Motor neuron (in vitro differentiated cells): ENCODE results near the gene CTTNBP2. TPM values are rescaled to one million over a fixed set of nuclear protein-coding genes. Genes with fewer than 3 reads are reported as not detected.

Experiments
- ATAC-seq, 8 experiments: fragments of 200-7000 bp; cut with Tn5 transposase; replicated peaks in 6 of 8; 2 replicates each; pipeline ENCODE4 v1.8.0; 2021; ENCODE audit warnings: mild to moderate bottlenecking in 8 of 8, moderate library complexity in 8 of 8
- H3K27ac ChIP-seq, 2 donors: fragments of 250-450 bp; sonication (Bioruptor Pico); 2 replicates each; pipeline ENCODE4 v1.9.0; 2021; ENCODE audit warnings: antibody characterized with exemption in 2 of 2, mild to moderate bottlenecking in 2 of 2, moderate library complexity in 1 of 2
- H3K4me1 ChIP-seq, 2 donors: fragments of 250-450 bp; sonication (Bioruptor Pico); replicated peaks in 1 of 2; 2 replicates each; pipeline ENCODE4 v1.6.1; 2021; ENCODE audit warnings: antibody characterized with exemption in 2 of 2, mild to moderate bottlenecking in 2 of 2, moderate library complexity in 1 of 2
- H3K4me3 ChIP-seq, 5 donors: fragments of 250-450 bp; sonication (Bioruptor Pico); 2 replicates each; pipeline ENCODE4 v1.9.0; 2021; ENCODE audit warnings: antibody characterized with exemption in 5 of 5, mild to moderate bottlenecking in 5 of 5, moderate library complexity in 4 of 5
- WGBS, 10 experiments: fragments of 450-650 bp; shearing (Covaris generic); methylation state at CpG; one replicate each; pipeline ENCODE4 v1.0.0; 2022; 5-methylcytosine and 5-hydroxymethylcytosine counted together
- in situ Hi-C, 9 experiments: fragments of 400-800 bp; cut with MboI; loops; one replicate each; pipeline ENCODE4 v1.15.0; 2021; ENCODE audit warnings: low sequenced_read_pairs in 9 of 9, low pct_unique_long_range_greater_than_20kb in 2 of 9; ENCODE audit not compliant: unreplicated experiment in 9 of 9
- total RNA-seq, 8 experiments: library from RNA; unstranded; fragments of 300-600 nt; gene quantifications; 2 replicates each; pipeline versions ENCODE4 v1.2.3 to v1.2.4, GENCODE V29; 2022

Gene CTTNBP2
- total RNA-seq, 8 experiments from 2014 or later: 0.10 to 13.7 (median 12.6) TPM; not detected in 1

GRCh38 chr7:117859246-117859812 lies 13.9 kb downstream of the CTTNBP2 start:
- Histone ChIP-seq H3K4me3 (no peak overlapping the region), H3K27ac (no peak overlapping the region), H3K4me1 (no peaks in the 10 kb centered on the region)
- in situ Hi-C loops: no loop called here
- 10 to 100% (median 59%) methylated on average over 1 to 4 of the region's 4 CpGs; no CpG with 5 or more reads in 2 of the 10 experiments for WGBS, 10 experiments
- ATAC-seq: no peak

- no peaks in the 10 kb centered on the region for H3K4me1 ChIP-seq
- H3K4me3 ChIP-seq: no peak overlapping the region
- no peak for ATAC-seq
- H3K27ac ChIP-seq: no peak overlapping the region
- in situ Hi-C loops: no loop called here
- 18 to 100% (median 68%) methylated on average over 1 to 3 of the region's 3 CpGs; no CpG with 5 or more reads in 1 of the 10 experiments for whole genome bisulfite sequencing, 10 experiments
Observed at GRCh38 chr7:117858712-117859111, 14.5 kb downstream of the CTTNBP2 start.

GRCh38 chr7:117857718-117858117 lies 15.5 kb downstream of the CTTNBP2 start:
- no peaks in the 10 kb centered on the region for H3K4me1 ChIP-seq
- ATAC-seq: no peak

GRCh38 chr7:117856196-117856595 lies 17.0 kb downstream of the CTTNBP2 start:
- in situ Hi-C loops: no loop called here
- H3K27ac ChIP-seq: no peak overlapping the region
- ATAC-seq: no peak

More at GRCh38 chr7:117857718-117858117, 15.5 kb downstream of the CTTNBP2 start:
- Histone ChIP-seq H3K4me3 (no peak overlapping the region), H3K27ac (no peak overlapping the region)
- in situ Hi-C loops: no loop called here
- 17 to 100% (median 93%) methylated on average over 1 to 6 of the region's 6 CpGs for WGBS, 10 experiments

GRCh38 chr7:117854186-117854585 lies 19.1 kb downstream of the CTTNBP2 start:
- Histone ChIP-seq H3K4me1 (no peaks in the 10 kb centered on the region), H3K4me3 (no peak overlapping the region), H3K27ac (no peak overlapping the region)
- 0 to 100% (median 88%) methylated on average over 1 of the region's 1 CpG; no CpG with 5 or more reads in 1 of the 10 experiments for WGBS, 10 experiments
- in situ Hi-C loops: no loop called here
- ATAC-seq: no peak

More at GRCh38 chr7:117856196-117856595, 17.0 kb downstream of the CTTNBP2 start:
- H3K4me3 ChIP-seq: no peak overlapping the region
- no peaks in the 10 kb centered on the region for H3K4me1 ChIP-seq

GRCh38 chr7:117848941-117849340 lies 24.3 kb downstream of the CTTNBP2 start:
- H3K4me1 ChIP-seq: no peaks in the 10 kb centered on the region
- no peak overlapping the region for H3K4me3 ChIP-seq
- whole genome bisulfite sequencing, 10 experiments: 37 to 92% (median 82%) methylated on average over 1 to 7 of the region's 7 CpGs
- no peak for ATAC-seq
- in situ Hi-C loops: no loop called here
- no peak overlapping the region for H3K27ac ChIP-seq

GRCh38 chr7:117844678-117845077 lies 28.6 kb downstream of the CTTNBP2 start:
- in situ Hi-C loops: no loop called here
- no peak for ATAC-seq
- Histone ChIP-seq H3K4me3 (no peak overlapping the region), H3K4me1 (no peaks in the 10 kb centered on the region), H3K27ac (no peak overlapping the region)
- WGBS, 10 experiments: 27 to 100% (median 88%) methylated on average over 1 to 2 of the region's 2 CpGs; no CpG with 5 or more reads in 3 of the 10 experiments

GRCh38 chr7:117841611-117842010 lies 31.6 kb downstream of the CTTNBP2 start:
- in situ Hi-C loops: no loop called here
- 0 to 100% (median 54%) methylated on average over 1 to 2 of the region's 2 CpGs; no CpG with 5 or more reads in 2 of the 10 experiments for WGBS, 10 experiments
- Histone ChIP-seq H3K27ac (no peak overlapping the region), H3K4me1 (no peaks in the 10 kb centered on the region), H3K4me3 (no peak overlapping the region)
- ATAC-seq: no peak

- no peaks in the 10 kb centered on the region for H3K4me1 ChIP-seq
- no peak overlapping the region for H3K4me3 ChIP-seq
- no peak overlapping the region for H3K27ac ChIP-seq
- in situ Hi-C loops: no loop called here
- no peak for ATAC-seq
Observed at GRCh38 chr7:117841011-117841410, 32.2 kb downstream of the CTTNBP2 start.

GRCh38 chr7:117839507-117839906 lies 33.7 kb downstream of the CTTNBP2 start:
- in situ Hi-C loops: no loop called here
- Histone ChIP-seq H3K4me1 (no peaks in the 10 kb centered on the region), H3K4me3 (no peak overlapping the region), H3K27ac (no peak overlapping the region)
- no peak for ATAC-seq

- WGBS, 10 experiments: 50 to 100% (median 83%) methylated on average over 1 of the region's 1 CpG; no CpG with 5 or more reads in 5 of the 10 experiments
- Histone ChIP-seq H3K4me3 (no peak overlapping the region), H3K4me1 (no peaks in the 10 kb centered on the region), H3K27ac (no peak overlapping the region)
- no peak for ATAC-seq
- in situ Hi-C loops: no loop called here
Observed at GRCh38 chr7:117837841-117838240, 35.4 kb downstream of the CTTNBP2 start.

GRCh38 chr7:117835016-117835664 lies 38.1 kb downstream of the CTTNBP2 start:
- WGBS, 10 experiments: 0 to 100% (median 63%) methylated on average over 1 to 4 of the region's 4 CpGs; no CpG with 5 or more reads in 1 of the 10 experiments
- H3K27ac ChIP-seq: no peak overlapping the region
- in situ Hi-C loops: no loop called here

GRCh38 chr7:117830422-117830954 lies 42.8 kb downstream of the CTTNBP2 start:
- peak in 5 of 8 experiments; percentile 3 to 35 (median 28) for ATAC-seq
- H3K4me3 ChIP-seq: no peak overlapping the region
- in situ Hi-C loops: no loop called here
- whole genome bisulfite sequencing, 10 experiments: 20 to 87% (median 70%) methylated on average over 3 to 5 of the region's 5 CpGs; no CpG with 5 or more reads in 4 of the 10 experiments
- H3K27ac ChIP-seq: no peak overlapping the region
- peaks cover 18 to 28% of the 10 kb centered on the region in 2 donors for H3K4me1 ChIP-seq

More at GRCh38 chr7:117835016-117835664, 38.1 kb downstream of the CTTNBP2 start:
- Histone ChIP-seq H3K4me1 (peaks cover 2 to 6% of the 10 kb centered on the region in 2 donors), H3K4me3 (no peak overlapping the region)
- no peak for ATAC-seq
